NCI-H510A treated with DMSO at 0.1 percent for 48 hours (cell line): Measurements from ENCODE around the gene PRSS38.

Source experiments
- DNase-seq: peaks from one replicate; lab custom pipeline; 2025; lab: John Stamatoyannopoulos, UW

PRSS38 gene

DNA sequence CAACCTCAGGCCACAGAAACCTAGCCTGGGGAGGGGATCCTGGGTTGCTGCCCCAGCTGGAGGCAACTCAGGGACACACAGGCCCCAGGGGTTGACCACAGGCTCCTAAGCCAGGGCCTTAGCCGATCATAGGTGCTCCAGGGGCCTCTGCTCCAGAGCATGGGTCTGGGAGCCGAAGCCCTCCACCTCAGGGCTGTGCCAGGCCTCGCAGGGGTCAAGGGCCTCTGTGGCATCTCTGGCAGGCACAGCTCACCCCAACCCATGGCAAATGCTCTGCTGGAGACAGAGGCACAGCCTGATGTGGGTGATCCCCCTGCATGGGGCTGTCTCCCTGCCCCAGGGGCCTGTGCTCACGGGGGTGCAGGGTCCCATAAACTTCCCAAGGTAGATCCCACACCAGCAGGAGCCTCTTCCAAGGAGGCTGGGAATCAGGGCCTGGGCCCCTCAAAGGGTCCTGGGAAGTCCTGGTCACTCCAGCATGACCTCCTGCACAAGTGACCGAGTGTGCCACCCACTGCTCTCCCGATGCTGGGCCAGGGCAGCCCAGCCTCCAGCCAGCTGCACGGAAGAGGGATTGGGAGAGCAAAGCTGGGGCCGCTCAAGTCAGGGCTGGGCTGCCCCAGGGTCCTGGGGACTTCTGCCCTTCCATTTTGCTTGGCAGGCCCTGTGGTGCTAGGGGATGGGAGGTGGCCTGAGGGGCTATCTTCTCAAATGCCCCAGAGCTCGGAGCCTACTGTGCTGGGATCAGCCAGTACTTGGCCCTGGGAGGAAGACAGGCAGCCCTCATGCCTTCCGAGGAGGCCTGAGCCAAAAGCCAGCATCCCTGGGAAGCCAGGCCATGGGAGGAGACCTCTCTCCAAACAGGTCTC lies 22.2 kb upstream of the PRSS38 start:
- no peak for DNase-seq

DNA sequence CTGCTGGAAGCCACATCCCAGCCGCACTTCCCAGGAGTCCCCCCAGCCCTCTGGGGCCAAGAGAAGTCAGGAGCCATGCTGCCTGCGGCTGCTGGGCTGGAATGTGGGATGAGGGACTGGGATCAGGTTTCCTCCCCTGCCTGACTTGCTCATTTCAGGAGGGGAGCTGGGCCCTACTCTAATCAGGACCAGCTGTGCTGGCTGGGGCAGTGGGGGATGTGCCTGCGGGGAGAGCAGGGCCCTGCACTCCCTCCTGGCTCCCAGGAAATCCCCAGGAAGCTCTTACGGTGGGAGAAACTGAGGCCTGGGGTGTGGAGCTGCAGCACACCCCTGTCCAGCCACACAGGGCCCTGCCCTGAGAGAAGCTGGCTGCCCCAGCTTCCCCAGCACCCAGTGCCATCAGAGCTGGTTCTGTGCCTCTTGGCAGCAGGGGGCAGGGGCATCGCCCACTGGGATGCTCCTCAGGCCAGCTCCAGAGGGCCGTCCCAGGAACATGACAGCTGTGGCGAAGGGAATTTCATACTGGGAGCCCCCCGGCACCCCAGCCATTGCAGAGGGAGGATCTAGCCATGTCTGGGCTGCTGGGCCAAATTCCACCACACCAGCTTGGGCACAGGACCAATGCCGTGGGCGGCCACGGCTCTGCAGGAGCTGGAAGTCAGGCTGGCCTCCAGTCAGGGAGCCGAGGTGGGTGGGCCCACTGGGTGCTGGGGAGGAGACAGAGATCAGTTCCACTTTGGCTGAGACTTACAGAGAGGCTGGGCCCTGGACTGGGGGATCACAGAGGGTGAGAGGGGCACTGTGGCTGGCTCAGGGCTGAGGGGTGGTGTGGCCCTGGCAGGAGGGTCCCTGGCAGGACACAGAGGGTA lies 21.3 kb upstream of the PRSS38 start:
- no peak for DNase-seq

GRCh38 chr1:227794817-227795192 lies 20.7 kb upstream of the PRSS38 start:
- DNase-seq, result no peak

- no peak for DNase-seq
These were observed 19.7 kb upstream of the PRSS38 start for GRCh38 chr1:227795732-227796131.

DNA sequence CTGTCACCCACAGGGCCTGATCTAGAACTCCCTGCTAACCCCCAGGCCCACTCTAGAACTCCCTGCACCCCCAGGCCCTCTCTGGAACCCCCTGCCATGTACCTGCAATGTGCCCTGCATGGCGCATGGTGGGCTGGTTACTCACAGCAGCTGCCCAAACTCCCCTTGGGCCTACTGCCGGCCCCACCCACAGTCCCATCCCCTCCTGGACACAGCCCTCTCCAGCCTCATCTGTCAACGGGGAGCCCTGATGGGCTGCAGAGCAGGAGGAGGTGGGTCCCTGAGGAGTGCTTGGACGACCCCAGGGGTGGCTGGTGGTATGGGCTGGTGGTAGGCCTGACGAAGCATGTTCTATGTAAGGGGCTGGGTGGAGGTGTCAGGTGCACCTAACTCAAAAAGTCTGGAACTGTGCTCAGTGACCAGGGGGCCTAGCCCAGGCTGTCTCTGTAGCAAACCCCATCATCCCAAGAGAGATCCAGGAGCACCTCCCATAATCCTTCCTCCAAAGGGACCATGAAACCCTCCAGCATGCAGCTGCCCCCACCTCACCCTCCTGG lies 19.0 kb upstream of the PRSS38 start:
- no peak for DNase-seq

DNA sequence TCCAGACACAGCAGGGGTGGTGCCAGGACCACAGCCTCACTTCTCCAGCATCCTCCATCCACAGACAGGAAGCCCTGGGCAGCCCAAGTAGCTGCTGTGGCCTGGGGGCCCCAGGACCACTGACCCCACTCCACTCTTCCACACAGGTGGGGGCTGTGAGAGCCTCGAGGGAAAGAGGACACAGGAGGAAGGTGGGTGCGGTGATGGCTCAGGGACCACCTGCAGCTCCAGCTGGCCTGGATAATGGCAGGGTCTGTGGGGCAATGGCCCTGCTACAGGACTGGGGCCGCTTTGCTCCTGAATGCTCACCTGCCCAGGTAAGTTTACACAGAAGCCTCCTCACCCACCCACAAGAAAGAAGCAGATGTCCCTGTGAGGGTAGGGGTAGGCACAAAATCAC lies 18.3 kb upstream of the PRSS38 start:
- DNase-seq, result no peak

GRCh38 chr1:227797625-227798024 lies 17.9 kb upstream of the PRSS38 start:
- DNase-seq, result no peak

DNA sequence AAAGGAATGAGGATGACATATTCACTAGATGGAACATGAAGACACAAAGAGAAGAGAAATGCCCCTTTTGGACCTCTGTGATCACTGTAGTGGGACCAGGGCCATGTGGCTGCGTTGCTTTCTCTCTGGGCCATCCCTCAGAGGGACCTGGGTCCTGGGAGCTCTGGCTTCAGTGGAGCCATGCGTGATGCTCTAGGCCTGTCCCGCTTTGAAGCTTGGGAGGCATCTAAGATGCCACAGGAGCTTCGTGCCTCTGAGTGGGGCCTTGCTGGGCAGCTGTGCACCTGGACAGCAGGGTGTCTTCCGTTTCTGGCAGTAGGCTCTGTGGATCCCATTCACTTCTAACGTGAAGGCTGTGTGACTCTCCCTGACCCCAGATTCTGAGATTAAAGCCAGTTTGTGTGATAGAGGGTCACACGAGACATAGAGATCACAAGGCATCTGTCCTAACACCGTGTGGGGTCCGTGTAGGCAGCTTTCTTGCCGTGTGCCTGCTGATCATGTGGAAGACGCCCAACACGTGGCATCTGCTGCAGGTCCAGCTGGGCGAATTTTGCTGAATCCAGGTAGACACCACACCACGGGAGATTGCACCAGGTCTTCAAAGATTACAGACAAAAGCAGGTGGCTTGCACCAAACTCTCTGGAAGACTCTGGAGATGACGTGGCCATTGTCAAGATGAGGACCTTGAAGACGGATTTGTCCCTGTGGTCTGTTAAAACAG lies 17.2 kb upstream of the PRSS38 start:
- no peak for DNase-seq

- no peak for DNase-seq
These were observed 15.7 kb upstream of the PRSS38 start for GRCh38 chr1:227799756-227800155.

DNA sequence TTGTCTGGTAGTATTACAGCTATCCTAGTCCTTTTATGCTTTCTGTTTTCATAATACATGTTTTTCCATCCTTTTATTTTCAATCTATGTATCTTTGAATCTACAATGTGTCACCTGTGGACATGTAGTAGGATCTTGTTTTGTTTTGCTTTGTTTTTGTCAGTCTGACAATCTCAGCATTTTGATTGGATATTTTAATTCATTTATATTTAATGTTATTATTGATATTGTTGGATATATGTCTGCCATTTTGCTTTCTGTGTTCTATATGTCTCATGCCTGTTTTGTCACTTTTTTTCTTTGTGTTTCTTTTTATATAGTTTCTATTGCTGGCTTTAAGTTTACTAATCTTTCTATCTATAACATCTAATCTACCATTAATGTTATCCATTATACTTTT lies 11.5 kb upstream of the PRSS38 start:
- DNase-seq, result no peak

GRCh38 chr1:227805606-227806197 lies 9.8 kb upstream of the PRSS38 start:
- DNase-seq, result no peak

GRCh38 chr1:227808566-227808965 lies 6.9 kb upstream of the PRSS38 start:
- no peak for DNase-seq

DNA sequence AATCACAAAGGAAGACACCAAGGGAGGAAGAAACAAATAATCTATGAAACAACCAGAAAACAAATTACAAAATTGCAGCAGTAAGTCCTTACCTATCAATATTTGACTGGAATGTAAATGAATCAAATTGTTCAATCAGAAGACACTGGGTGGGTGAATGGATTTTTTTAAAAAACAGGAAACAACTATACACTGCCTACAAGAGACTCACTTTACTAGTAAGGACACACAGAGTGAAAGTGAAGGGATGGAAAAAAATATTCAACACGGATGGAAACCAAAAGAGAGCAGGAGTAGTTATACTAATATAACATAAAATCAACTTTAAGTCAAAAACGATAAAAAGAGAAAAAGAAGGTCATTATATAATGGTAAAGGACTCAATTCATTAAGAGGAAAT lies 6.4 kb upstream of the PRSS38 start:
- DNase-seq, result no peak

- no peak for DNase-seq
These were observed 1.5 kb upstream of the PRSS38 start for GRCh38 chr1:227813962-227814361.

GRCh38 chr1:227816750-227817446 lies 1.4 kb downstream of the PRSS38 start:
- no peak for DNase-seq

DNA sequence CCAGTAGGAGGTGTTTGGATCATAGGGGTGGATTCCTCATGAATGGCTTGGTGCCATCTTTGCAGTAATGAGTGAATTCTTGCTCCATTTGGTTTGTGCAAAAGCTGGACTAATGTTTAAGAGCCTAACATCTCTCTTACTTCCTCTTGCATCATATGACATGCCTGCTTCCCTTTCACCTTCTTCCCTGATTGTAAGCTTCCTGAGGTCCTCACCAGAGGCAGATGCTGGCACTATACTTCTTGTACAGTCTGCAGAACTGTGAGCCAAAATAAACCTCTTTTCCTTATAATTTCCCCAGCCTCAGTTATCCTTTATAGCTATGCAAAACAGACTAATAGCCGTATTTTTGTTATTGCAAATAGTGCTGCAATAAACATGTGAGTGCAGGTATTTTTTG lies 8.1 kb downstream of the PRSS38 start:
- no peak for DNase-seq

- DNase-seq, result no peak
These were observed 8.7 kb downstream of the PRSS38 start for GRCh38 chr1:227824204-227824603.

GRCh38 chr1:227828786-227829185 lies 13.3 kb downstream of the PRSS38 start:
- no peak for DNase-seq

GRCh38 chr1:227838181-227838580 lies 22.7 kb downstream of the PRSS38 start:
- DNase-seq, result no peak

DNA sequence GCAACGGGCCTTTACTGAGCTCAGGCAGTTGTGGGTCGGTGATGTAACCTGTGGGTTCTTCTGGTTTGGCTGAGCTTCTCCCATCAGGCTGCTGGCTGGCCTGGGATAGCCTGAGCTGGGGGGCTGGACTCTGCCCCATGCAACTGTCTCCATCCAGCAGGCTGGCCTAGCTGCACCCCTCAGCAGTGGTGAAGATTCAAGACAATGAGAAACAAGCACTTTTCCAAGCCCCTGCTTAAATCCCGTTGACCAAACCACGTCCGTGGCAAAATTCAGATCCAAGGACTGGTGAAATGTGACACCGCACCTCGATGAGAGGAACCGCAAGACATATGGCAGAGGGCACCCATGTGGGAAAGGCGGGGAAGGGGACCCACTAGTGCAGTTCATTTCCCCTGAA lies 25.6 kb downstream of the PRSS38 start:
- DNase-seq, result no peak
